H9 (cell line): ENCODE results near the gene ST6GALNAC2. TPM values are rescaled to one million over a fixed set of nuclear protein-coding genes. Genes with fewer than 3 reads are reported as not detected.
A peak's percentile ranks its signal among the peaks of the same experiment; 100 is the strongest.

ENCODE experiments used
- DNase-seq: peaks from one replicate; pipeline ENCODE4 v3.0.0-alpha.2; 2017
- H2AFZ ChIP-seq: one replicate; pipeline ENCODE4 v1.6.1; 2013; ENCODE audit warnings: mild to moderate bottlenecking, low read length, control low read depth, moderate library complexity
- H2AK5ac ChIP-seq: 2 replicates; pipeline ENCODE4 v1.6.1; 2013; ENCODE audit warnings: low read length, control low read depth, mixed read lengths; ENCODE audit not compliant: insufficient read length
- H2BK120ac ChIP-seq: one replicate; pipeline ENCODE4 v1.6.1; 2013; ENCODE audit warnings: low read depth, mild to moderate bottlenecking, low read length, control low read depth, inconsistent platforms; ENCODE audit not compliant: poor library complexity, severe bottlenecking
- H2BK12ac ChIP-seq: 2 replicates; pipeline ENCODE4 v1.6.1; 2013; ENCODE audit warnings: low read length, control low read depth, mixed read lengths, low read depth; ENCODE audit not compliant: insufficient read length
- H2BK15ac ChIP-seq: 2 replicates; pipeline ENCODE4 v1.6.1; 2013; ENCODE audit warnings: low read depth, low read length, control low read depth
- H2BK20ac ChIP-seq: one replicate; pipeline ENCODE4 v1.6.1; 2013; ENCODE audit warnings: low read depth, mild to moderate bottlenecking, low read length, control low read depth, inconsistent platforms; ENCODE audit not compliant: poor library complexity, severe bottlenecking
- H2BK5ac ChIP-seq: 2 replicates; pipeline ENCODE4 v1.6.1; 2013; ENCODE audit warnings: low read length, control low read depth, mixed read lengths; ENCODE audit not compliant: insufficient read length
- H3K14ac ChIP-seq: 2 replicates; pipeline ENCODE4 v1.6.1; 2013; ENCODE audit warnings: low read length, control low read depth; ENCODE audit not compliant: insufficient read depth
- H3K18ac ChIP-seq: 2 replicates; pipeline ENCODE4 v1.6.1; 2013; ENCODE audit warnings: low read depth, mild to moderate bottlenecking, mixed read lengths, low read length, control low read depth; ENCODE audit not compliant: insufficient read length
- H3K23ac ChIP-seq: 2 replicates; pipeline ENCODE4 v1.6.1; 2013; ENCODE audit warnings: low read length, control low read depth, mixed read lengths, low read depth; ENCODE audit not compliant: insufficient read length
- H3K23me2 ChIP-seq: 2 replicates; pipeline ENCODE4 v1.6.1; 2013; ENCODE audit warnings: low read depth, mild to moderate bottlenecking, mixed read lengths, low read length, control low read depth; ENCODE audit not compliant: insufficient read length, poor library complexity, severe bottlenecking
- H3K27ac ChIP-seq: 2 replicates; pipeline ENCODE4 v1.5.1; 2013; ENCODE audit warnings: low read length, control low read depth, mixed read lengths, low read depth; ENCODE audit not compliant: insufficient read length
- H3K27me3 ChIP-seq: 2 replicates; pipeline ENCODE4 v1.6.1; 2013; ENCODE audit warnings: low read length, control low read depth, inconsistent platforms; ENCODE audit not compliant: insufficient read depth
- H3K4ac ChIP-seq: 2 replicates; pipeline ENCODE4 v1.6.1; 2013; ENCODE audit warnings: low read depth, mild to moderate bottlenecking, control low read depth, inconsistent platforms, low read length, moderate library complexity
- H3K4me1 ChIP-seq: 2 replicates; pipeline ENCODE4 v1.6.1; 2013; ENCODE audit warnings: low read length, control low read depth, inconsistent platforms; ENCODE audit not compliant: insufficient read depth
- H3K4me2 ChIP-seq: 2 replicates; pipeline ENCODE4 v1.6.1; 2013; ENCODE audit warnings: low read length, control low read depth, mixed read lengths; ENCODE audit not compliant: insufficient read length, insufficient read depth
- H3K56ac ChIP-seq: 2 replicates; pipeline ENCODE4 v1.6.1; 2013; ENCODE audit warnings: low read depth, mild to moderate bottlenecking, mixed read lengths, low read length, control low read depth; ENCODE audit not compliant: insufficient read length
- H3K79me1 ChIP-seq: 2 replicates; pipeline ENCODE4 v1.6.1; 2013; ENCODE audit warnings: low read depth, mild to moderate bottlenecking, moderate library complexity, low read length, control low read depth, inconsistent platforms; ENCODE audit not compliant: insufficient read depth, poor library complexity, severe bottlenecking
- H3K79me2 ChIP-seq: 2 replicates; pipeline ENCODE4 v1.6.1; 2013; ENCODE audit warnings: low read length, control low read depth, inconsistent platforms; ENCODE audit not compliant: insufficient read depth
- H3K9ac ChIP-seq: 2 replicates; pipeline ENCODE4 v1.6.1; 2013; ENCODE audit warnings: low read length, control low read depth, mixed read lengths; ENCODE audit not compliant: insufficient read length; ENCODE audit errors: extremely low read depth
- H3K9me3 ChIP-seq: one replicate; pipeline ENCODE4 v1.6.1; 2013; ENCODE audit warnings: low read depth, low read length, inconsistent platforms; ENCODE audit not compliant: control insufficient read depth
- H3T11ph ChIP-seq: one replicate; pipeline ENCODE4 v1.6.1; 2013; ENCODE audit warnings: mild to moderate bottlenecking, low read length, control low read depth, inconsistent platforms
- H4K20me1 ChIP-seq: one replicate; pipeline ENCODE4 v1.6.1; 2013; ENCODE audit not compliant: control insufficient read depth, insufficient read length, insufficient read depth
- H4K5ac ChIP-seq: 2 replicates; pipeline ENCODE4 v1.6.1; 2013; ENCODE audit warnings: low read depth, mild to moderate bottlenecking, mixed read lengths, low read length, control low read depth; ENCODE audit not compliant: insufficient read length
- H4K8ac ChIP-seq: replicated peaks from 2 replicates; pipeline ENCODE4 v1.6.1; 2013; ENCODE audit warnings: low read length, control low read depth, mixed read lengths, low read depth; ENCODE audit not compliant: insufficient read length
- H4K91ac ChIP-seq: 2 replicates; pipeline ENCODE4 v1.6.1; 2013; ENCODE audit warnings: low read depth, mild to moderate bottlenecking, moderate library complexity, mixed read lengths, low read length, control low read depth; ENCODE audit not compliant: insufficient read length
- H3K27ac Mint-ChIP-seq, 3 experiments: 2 replicates in 2 of 3; 3 replicates in 1 of 3; pipeline ENCODE4 v1.8.0; 2020 to 2021; ENCODE audit warnings: mixed read lengths in 3 of 3, mild to moderate bottlenecking in 1 of 3, moderate library complexity in 1 of 3
- H3K27me3 Mint-ChIP-seq: 2 replicates; pipeline ENCODE4 v1.8.0; 2021; ENCODE audit warnings: low read depth, mild to moderate bottlenecking, moderate library complexity, mixed read lengths
- H3K36me3 Mint-ChIP-seq, 3 experiments: 2 replicates in 2 of 3; 3 replicates in 1 of 3; pipeline ENCODE4 v1.8.0; 2020 to 2021; ENCODE audit warnings: low read depth in 3 of 3, mixed read lengths in 3 of 3; ENCODE audit not compliant: insufficient read depth in 1 of 3
- H3K4me1 Mint-ChIP-seq, 2 experiments: 2 replicates each; pipeline ENCODE4 v1.8.0; 2020; ENCODE audit warnings: mixed read lengths in 2 of 2
- H3K4me3 Mint-ChIP-seq, 2 experiments: 2 replicates in 1 of 2; 3 replicates in 1 of 2; pipeline ENCODE4 v1.8.0; 2020 to 2021; ENCODE audit warnings: mild to moderate bottlenecking in 2 of 2, mixed read lengths in 2 of 2, moderate library complexity in 1 of 2
- H3K9me3 Mint-ChIP-seq, 2 experiments: 2 replicates in 1 of 2; 3 replicates in 1 of 2; pipeline ENCODE4 v1.8.0; 2020; ENCODE audit warnings: mild to moderate bottlenecking in 2 of 2, mixed read lengths in 2 of 2, moderate library complexity in 1 of 2
- CTCF ChIP-seq: fragments of 200-600 bp; sonication (generic); conservative IDR thresholded peaks from 3 replicates; pipeline ENCODE4 v1.8.0; 2021; ENCODE audit warnings: antibody characterized with exemption, mild to moderate bottlenecking
- WGBS: extraction: QIAGEN DNeasy Blood & Tissue Kit; methylation state at CpG from one replicate; pipeline ENCODE4 v1.1.7; 2013; ENCODE audit warnings: missing lambda C conversion rate, low lambda C conversion rate, mixed read lengths; ENCODE audit not compliant: insufficient read length; ENCODE audit errors: extremely low coverage; 5-methylcytosine and 5-hydroxymethylcytosine counted together
- total RNA-seq: library from RNA; stranded (reverse); gene quantifications from 2 replicates; pipeline ENCODE4 v1.2.1, GENCODE V29; 2021

Gene ST6GALNAC2
- total RNA-seq, 1 experiment from 2014 or later: 0.46 TPM

- Histone ChIP-seq H3K27ac (no peak overlapping the region), H3K27me3 (no peaks in the 10 kb centered on the region), H4K8ac (no peak overlapping the region), H2BK20ac (no peak overlapping the region), H3K18ac (no peak overlapping the region), H3K56ac (no peak overlapping the region), H3K23ac (no peak overlapping the region), H3K4me2 (no peak overlapping the region), H2BK5ac (no peak overlapping the region), H3K9me3 (no peaks in the 10 kb centered on the region), H2BK12ac (no peak overlapping the region), H3K79me2 (peaks cover 34% of the 10 kb centered on the region), H2AK5ac (no peak overlapping the region), H2BK15ac (no peak overlapping the region), H4K5ac (no peak overlapping the region), H3K14ac (no peak overlapping the region), H4K91ac (no peak overlapping the region), H3K9ac (no peak overlapping the region), H2BK120ac (no peak overlapping the region), H3K4ac (no peak overlapping the region), H3K79me1 (peaks cover 2% of the 10 kb centered on the region), H3T11ph (no peak overlapping the region), H4K20me1 (no peaks in the 10 kb centered on the region), H3K4me1 (no peaks in the 10 kb centered on the region), H3K23me2 (peaks cover 6% of the 10 kb centered on the region), H2AFZ (no peak overlapping the region)
- Mint-ChIP-seq H3K9me3 (no peaks in the 10 kb centered on the region; a peak in 1 of 5 replicates), H3K36me3 (peaks cover 47 to 85% (median 63%) of the 10 kb centered on the region in 3 experiments), H3K27me3 (no peaks in the 10 kb centered on the region; the same call in 1 of the 2 replicates), H3K27ac (peak overlapping the region in 1 of 3 experiments; percentile 75; a peak in 3 of 7 replicates), H3K4me3 (no peak overlapping the region), H3K4me1 (peaks cover 44% of the 10 kb centered on the region in 2 experiments)
- no CpG with 5 or more reads among the region's 6 CpGs for WGBS
- no peak for TF ChIP-seq CTCF
- DNase-seq: no peak
These were observed 22.9 kb downstream of the ST6GALNAC2 start for GRCh38 chr17:76562734-76563148.
